Fibroblast of villous mesenchyme (primary cell): Measurements from ENCODE around the gene STON2. TPM values are rescaled to one million over a fixed set of nuclear protein-coding genes. Genes with fewer than 3 reads are reported as not detected.

Experiments used
- DNase-seq: peaks from one replicate; pipeline ENCODE4 v3.0.0-alpha.2; 2010; ENCODE audit warnings: low read depth
- H3K4me3 ChIP-seq: 2 replicates; pipeline ENCODE4 v1.5.1; 2011; ENCODE audit warnings: low read depth, mild to moderate bottlenecking, low read length
- total RNA-seq: library from RNA; depleted of rRNA; stranded (reverse); fragments of >200 nt; gene quantifications from 2 replicates; pipeline ENCODE4 v1.2.3, GENCODE V29; 2012
- TF ChIP-seq, protein P1 (sequence below): IDR thresholded peaks from 2 replicates; pipeline ENCODE4 v1.5.1; 2012; ENCODE audit warnings: low read depth, mild to moderate bottlenecking, low read length; ENCODE audit not compliant: insufficient read depth

STON2 gene
- total RNA-seq, 1 donor: not detected

DNA sequence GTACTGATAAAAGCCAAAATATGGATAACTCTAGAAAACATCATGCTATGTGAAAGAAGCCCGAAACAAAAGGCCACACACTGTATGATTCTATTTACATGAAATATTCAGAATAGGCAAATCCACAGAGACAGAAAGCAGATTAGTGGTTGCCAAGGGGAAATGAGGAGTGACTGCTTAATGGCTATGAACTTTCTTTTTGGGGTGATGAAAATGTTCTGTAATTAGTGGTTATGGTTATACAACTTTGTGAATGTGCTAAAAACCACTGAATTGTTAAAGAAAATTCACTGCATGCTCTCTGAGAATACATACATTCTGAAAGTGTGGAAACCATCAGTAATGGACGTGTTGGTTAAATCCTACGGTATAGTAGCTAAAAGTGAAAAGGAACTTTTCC lies 39.9 kb upstream of the STON2 start:
- H3K4me3 ChIP-seq: no peak overlapping the region
- TF ChIP-seq, protein P1, sequence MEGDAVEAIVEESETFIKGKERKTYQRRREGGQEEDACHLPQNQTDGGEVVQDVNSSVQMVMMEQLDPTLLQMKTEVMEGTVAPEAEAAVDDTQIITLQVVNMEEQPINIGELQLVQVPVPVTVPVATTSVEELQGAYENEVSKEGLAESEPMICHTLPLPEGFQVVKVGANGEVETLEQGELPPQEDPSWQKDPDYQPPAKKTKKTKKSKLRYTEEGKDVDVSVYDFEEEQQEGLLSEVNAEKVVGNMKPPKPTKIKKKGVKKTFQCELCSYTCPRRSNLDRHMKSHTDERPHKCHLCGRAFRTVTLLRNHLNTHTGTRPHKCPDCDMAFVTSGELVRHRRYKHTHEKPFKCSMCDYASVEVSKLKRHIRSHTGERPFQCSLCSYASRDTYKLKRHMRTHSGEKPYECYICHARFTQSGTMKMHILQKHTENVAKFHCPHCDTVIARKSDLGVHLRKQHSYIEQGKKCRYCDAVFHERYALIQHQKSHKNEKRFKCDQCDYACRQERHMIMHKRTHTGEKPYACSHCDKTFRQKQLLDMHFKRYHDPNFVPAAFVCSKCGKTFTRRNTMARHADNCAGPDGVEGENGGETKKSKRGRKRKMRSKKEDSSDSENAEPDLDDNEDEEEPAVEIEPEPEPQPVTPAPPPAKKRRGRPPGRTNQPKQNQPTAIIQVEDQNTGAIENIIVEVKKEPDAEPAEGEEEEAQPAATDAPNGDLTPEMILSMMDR: no peak
- DNase-seq: no peak

DNA sequence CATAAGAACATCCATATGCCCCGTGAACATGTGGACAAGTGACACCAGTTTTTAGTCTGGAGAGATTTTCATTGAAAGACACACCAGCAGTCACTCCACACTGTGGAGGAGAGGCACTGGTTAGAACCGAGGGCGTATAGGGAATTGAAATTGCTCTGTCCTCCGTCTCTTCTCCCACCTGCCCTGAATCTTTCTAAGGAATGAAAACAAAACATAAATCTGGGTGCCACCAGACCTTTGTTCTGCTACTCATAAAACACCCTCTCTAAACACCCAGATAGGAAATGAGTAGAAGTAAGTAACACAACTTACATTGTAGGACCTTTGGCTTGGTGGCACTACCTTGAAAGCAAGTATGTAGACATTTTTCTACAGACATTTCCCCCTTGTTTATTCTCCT lies 37.1 kb upstream of the STON2 start:
- TF ChIP-seq, protein P1: no peak
- H3K4me3 ChIP-seq: no peak overlapping the region
- no peak for DNase-seq

DNA sequence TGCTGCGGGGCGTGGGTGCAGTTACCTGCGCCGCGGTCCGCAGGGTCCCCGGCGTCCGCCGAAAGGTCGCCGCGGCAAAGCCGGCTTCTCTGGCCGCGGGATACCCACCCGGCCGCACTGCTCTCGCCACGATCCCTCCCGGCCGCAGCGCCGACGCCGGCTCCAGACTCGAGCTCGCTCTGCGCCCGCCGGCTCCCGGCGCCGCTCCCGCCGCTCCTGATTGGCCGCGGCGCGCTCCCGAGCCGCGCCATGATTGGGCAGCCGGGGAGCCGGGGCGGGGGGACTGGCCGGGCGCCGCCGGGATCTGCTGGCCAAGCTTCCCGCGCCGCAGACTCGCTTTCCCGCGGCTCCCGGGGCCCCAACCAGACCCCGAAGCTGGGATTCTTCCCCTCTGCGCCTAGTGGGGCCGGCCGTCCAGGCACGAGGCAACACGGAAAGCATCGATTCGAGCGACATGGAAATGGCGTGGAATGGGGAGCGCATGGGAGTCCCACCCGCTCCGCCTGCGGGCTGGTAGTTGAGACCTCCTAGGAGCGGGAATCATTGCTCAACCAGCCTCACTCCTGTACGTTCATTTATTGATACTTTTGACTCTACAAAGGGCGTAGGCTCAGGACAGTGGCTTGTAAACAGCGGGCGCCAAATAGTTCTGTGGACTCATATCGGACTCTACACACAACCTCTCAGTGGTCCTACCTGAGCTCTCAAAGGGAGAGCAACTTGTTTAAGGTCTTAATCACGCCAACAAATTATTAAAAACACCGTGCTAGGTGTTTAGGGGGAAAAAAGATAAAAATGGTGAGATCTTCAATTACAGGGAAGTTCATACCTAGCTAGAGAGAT lies 36.4 kb upstream of the STON2 start:
- DNase-seq: peak; percentile 52
- TF ChIP-seq, protein P1: no peak
- peak overlapping the region; percentile 56 for H3K4me3 ChIP-seq

DNA sequence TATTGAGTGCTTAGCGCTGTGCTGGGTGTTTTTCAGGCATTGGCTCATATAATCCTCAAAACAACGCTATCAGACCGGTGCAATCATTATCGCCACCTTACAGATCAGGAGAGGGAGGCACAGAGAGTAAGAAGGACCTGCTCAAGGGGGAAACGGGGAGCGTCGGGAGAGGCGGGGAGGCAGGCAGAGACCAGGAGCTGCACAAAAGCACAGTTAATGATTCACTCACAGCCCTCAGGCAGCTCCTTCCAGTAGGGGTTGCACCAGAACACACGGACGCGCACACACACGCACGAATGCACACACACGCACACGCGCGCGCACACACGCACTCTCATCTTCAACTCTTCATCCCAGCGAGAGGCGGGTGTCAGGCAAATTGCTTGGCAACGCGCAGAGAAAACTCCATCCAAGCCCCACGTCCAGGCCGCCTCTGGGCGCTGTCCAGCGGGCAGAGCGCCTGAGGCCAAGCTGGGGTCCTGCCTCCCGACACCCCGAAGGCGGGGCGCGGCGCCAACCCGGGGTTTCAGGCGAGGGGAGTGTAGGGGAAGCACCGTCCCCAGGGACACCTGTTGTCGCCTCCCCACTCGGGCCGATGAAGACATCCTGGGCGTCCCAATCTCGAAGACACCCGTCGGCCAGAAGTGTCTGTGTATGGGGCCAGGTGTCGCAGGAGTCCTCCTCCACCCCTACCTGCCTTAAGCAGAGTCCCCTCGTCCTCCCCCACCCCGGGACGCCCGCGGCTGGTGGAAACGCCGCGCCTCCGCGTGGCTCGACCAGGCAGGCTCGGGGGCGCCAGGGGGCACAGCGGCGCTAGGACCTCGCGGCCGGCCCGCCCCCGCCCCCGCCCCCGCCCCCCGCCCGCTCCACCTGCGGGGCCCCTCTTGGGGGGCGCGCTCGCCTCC lies 35.5 kb upstream of the STON2 start:
- peak; percentile 14 for DNase-seq
- TF ChIP-seq, protein P1: no peak
- H3K4me3 ChIP-seq: peak overlapping the region; percentile 20

DNA sequence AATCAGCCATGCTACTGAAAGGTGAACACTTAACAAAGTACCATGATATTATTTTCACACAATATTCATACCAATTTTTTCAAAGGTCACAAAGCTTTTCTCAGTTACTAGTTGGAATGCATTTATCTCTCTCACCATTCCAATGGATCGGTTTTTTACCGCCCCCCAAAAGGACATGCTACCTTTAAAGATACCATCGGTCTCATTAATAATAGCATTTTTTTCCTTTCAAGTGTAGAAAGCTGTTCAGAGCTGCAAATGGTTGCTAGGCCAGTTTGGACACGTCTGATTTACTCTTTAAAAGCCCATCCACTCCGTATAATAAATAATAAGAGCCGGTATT lies 34.9 kb upstream of the STON2 start:
- no peak for DNase-seq
- TF ChIP-seq, protein P1: no peak
- H3K4me3 ChIP-seq: no peak overlapping the region

DNA sequence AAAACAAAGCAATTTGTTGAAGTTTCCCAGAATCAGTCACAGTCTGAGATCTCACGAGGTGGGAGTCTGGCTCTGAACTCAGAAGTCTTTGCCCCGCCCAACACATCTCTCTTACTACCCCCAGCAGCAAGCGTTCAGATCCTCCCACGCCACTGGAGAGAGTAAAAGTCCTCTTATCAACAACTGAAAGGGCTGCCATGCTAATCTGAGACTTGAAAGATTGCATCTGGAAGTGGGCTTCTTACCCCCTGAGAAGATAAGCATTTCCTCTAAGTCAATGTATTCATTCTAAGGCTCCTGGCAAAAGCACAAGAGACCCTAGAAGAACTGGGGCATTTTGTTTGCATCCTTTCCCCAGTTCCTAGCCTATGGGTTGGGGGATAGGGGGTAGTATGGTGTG lies 34.1 kb upstream of the STON2 start:
- TF ChIP-seq, protein P1: no peak
- no peak overlapping the region for H3K4me3 ChIP-seq
- no peak for DNase-seq
